HCT116 (cell line): ENCODE results near the gene MTHFS.

Source experiments
- CTCF ChIP-seq, 3 experiments: fragments of 200-600 bp in 1 of 3; sonication (generic) in 1 of 3; IDR thresholded peaks in 2 of 3; conservative IDR thresholded peaks in 1 of 3; 2 replicates each; pipeline ENCODE4 v1.5.1; 2012 to 2017; ENCODE audit warnings: low read depth in 2 of 3, low read length in 2 of 3, antibody characterized with exemption in 1 of 3, borderline replicate concordance in 1 of 3, control low read depth in 1 of 3, mild to moderate bottlenecking in 1 of 3, mixed read lengths in 1 of 3, mixed run types in 1 of 3, moderate library complexity in 1 of 3; ENCODE audit not compliant: insufficient read depth in 1 of 3
- ELF1 ChIP-seq: IDR thresholded peaks from 2 replicates; pipeline ENCODE4 v1.6.1; 2012; ENCODE audit warnings: low read depth, borderline replicate concordance
- REST ChIP-seq: IDR thresholded peaks from 2 replicates; pipeline ENCODE4 v1.6.1; 2012; ENCODE audit warnings: low read depth

- TF ChIP-seq CTCF (IDR thresholded peaks at IDR 0.05 in 2 of 3, conservative IDR thresholded peaks at IDR 0.05 in 1 of 3; ENCODE audit: borderline replicate concordance in 1 of 3, insufficient read depth in 1 of 3, low read depth in 2 of 3, low read length in 2 of 3) = no peak
- no peak for TF ChIP-seq REST
- no peak for TF ChIP-seq ELF1
These were observed 80.2 kb downstream of the MTHFS start for GRCh38 chr15:79816571-79816970.
